Activated naive CD8-positive, alpha-beta T cell treated with anti-CD3 and anti-CD28 coated beads, Interleukin-2, amount 50 U/mL, for 24 hours (primary cell): Measurements from ENCODE around the gene CRK.

ENCODE experiments used
- ATAC-seq: fragments of 150-1000 bp; cut with Tn5 transposase; one replicate; pipeline ENCODE4 v1.10.0; 2021
- DNase-seq: peaks from one replicate; pipeline ENCODE4 v3.0.0; 2021
- H3K27ac Mint-ChIP-seq: one replicate; pipeline ENCODE4 v1.8.0; 2021; ENCODE audit warnings: mild to moderate bottlenecking, mixed read lengths
- H3K27me3 Mint-ChIP-seq: one replicate; pipeline ENCODE4 v1.8.0; 2021; ENCODE audit warnings: mixed read lengths
- H3K36me3 Mint-ChIP-seq: one replicate; pipeline ENCODE4 v1.8.0; 2021; ENCODE audit warnings: low read depth, mixed read lengths
- H3K4me1 Mint-ChIP-seq: one replicate; pipeline ENCODE4 v1.8.0; 2021; ENCODE audit warnings: mixed read lengths
- H3K4me3 Mint-ChIP-seq: one replicate; pipeline ENCODE4 v1.8.0; 2021; ENCODE audit warnings: mild to moderate bottlenecking, moderate library complexity, mixed read lengths
- H3K9me3 Mint-ChIP-seq: one replicate; pipeline ENCODE4 v1.8.0; 2021; ENCODE audit warnings: mixed read lengths

CRK gene

DNA sequence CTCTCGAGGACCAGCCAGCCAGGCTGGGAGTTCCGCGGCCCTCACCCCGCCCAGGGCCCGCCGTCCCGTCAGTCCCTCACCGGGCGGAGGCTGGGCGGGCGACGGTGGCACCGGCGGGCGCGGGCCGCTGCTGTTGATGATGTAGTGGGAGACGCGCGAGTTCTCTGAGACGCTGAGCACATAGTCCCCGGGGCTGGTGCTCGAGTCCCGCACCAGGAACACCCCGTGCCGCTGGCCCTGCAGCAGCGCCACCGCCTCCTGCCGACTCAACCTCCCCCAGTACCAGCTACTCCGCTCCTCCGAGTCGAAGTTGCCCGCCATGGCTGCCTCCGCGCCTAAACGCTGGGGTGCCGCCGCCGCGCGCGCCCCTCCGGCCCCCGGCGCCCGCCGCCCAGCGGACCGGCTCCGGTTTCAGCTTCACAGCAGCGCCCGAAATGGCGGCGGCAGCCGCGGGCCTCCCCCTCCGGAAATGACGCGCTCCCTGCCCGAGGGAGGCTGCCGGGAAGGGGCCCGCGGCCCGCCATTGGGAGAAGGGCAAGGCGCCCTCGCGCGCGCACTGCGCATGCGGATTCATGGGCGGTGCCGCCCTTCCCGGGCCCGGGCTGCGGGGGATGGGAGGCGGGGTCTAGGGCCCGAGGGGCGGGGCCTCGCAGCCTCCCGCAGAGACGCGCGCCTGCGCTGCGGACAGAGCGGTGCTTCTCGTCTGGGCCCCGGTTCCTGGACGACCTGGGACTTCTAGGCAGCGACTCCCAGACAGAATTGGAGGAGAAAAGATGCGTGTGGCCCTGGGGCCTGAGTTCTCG lies at the start of gene CRK:
Gene CRK, minus strand, starts transcription at position 436 of the 803 bp plus-strand sequence. Its CDS starts 115 bp downstream, at position 321.
- Mint-ChIP-seq H3K27ac (peak within 1 kb of the TSS; percentile 81), H3K36me3 (peaks cover 14% of the 10 kb centered on the region), H3K9me3 (no peaks in the 10 kb centered on the region), H3K4me3 (peak within 1 kb of the TSS; percentile 88), H3K27me3 (peaks cover 26% of the 10 kb centered on the region), H3K4me1 (peaks cover 47% of the 10 kb centered on the region)
- DNase-seq (peak; percentile 99), ATAC-seq (peak; percentile 96)

DNA sequence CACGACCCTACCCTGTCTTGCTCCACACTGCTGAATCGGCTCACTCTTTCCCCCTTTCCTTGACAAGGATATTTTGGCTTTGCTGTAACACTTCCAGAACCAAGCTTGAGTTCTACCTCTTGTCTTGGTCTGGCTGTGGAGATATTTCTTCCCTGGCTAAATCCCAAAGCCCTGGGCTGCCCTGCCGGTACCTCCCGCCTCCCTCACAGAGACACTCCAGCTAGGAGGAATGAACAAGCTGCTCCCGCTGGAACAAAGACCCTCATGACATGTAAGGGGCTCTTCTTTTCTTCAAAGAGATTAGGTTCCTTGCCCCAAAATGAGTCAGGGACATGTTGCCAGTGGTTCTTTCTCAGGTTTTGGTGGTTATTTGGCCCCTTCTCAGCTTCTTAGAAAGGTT lies 49.6 kb upstream of the CRK start:
- peaks cover 8% of the 10 kb centered on the region for H3K36me3 Mint-ChIP-seq
- H3K9me3 Mint-ChIP-seq: no peaks in the 10 kb centered on the region
- DNase-seq (no peak), ATAC-seq (no peak)
- H3K4me1 Mint-ChIP-seq: no peaks in the 10 kb centered on the region
- no peak overlapping the region for H3K27ac Mint-ChIP-seq
- H3K4me3 Mint-ChIP-seq: no peak overlapping the region
- H3K27me3 Mint-ChIP-seq: no peaks in the 10 kb centered on the region

DNA sequence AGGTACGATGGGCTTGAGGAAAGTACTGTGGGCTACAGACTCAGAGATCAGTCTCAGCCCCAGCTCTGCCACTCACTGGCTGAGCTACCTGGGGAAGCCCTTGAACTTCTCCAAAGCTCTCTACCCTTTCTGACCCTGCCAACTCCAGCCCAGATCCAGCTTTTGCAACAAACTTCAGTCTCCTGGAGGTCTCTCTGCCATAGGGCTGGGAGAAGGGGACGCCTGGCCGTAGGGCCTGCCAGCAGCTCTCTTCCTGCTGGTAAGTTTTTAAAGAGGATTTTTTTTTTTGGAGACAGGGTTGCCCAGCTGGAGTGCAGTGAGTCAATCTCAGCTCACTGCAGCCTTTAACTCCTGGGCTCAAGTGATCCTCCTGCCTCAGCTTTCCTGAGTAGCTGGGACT lies 48.8 kb upstream of the CRK start:
- Mint-ChIP-seq H3K4me1 (no peaks in the 10 kb centered on the region), H3K27ac (no peak overlapping the region), H3K4me3 (no peak overlapping the region), H3K36me3 (peaks cover 7% of the 10 kb centered on the region), H3K9me3 (no peaks in the 10 kb centered on the region), H3K27me3 (no peaks in the 10 kb centered on the region)
- ATAC-seq: no peak
- no peak for DNase-seq

DNA sequence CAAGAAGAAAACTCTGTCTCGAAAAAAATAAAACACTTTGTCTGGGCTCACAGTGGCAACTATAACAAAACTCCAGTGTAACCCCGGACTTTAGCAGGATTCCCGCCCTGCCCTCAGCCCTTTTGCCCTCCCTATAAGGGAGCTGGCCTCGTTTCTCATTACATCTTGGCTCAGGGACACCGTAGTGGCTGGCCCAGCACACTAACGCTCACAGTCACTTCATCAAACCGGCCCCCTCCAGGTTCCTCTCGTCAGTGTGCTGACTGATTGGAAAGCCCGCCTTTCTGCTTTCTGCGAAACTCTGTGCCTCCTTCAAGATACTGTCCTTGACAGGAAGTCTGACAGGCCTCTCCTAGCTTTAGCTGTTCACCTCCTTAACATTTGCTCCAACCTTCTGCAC lies 47.7 kb upstream of the CRK start:
- no peak for DNase-seq
- Mint-ChIP-seq H3K4me1 (no peaks in the 10 kb centered on the region), H3K27ac (no peak overlapping the region), H3K36me3 (peaks cover 3% of the 10 kb centered on the region), H3K27me3 (no peaks in the 10 kb centered on the region), H3K4me3 (no peak overlapping the region), H3K9me3 (no peaks in the 10 kb centered on the region)
- ATAC-seq: no peak

DNA sequence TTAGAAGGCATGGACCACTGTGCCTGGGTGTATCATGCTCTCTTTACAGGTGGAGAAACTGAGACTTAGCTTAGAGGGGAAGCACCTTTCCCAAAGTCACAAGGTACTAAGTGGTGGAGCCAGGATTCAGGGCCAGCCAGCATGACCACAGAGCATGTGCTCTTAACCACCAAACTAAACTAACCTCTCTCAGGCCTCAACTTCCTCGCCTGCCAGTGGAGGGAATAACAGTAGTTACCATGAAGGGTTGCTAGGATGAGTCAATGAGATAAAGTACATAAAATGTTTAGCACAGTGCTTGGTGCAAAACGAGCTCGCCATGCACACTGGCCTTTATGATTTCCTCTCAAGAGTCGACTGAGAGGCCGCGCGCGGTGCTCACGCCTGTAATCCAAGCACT lies 42.8 kb upstream of the CRK start:
- no peak for DNase-seq
- H3K36me3 Mint-ChIP-seq: peaks cover 4% of the 10 kb centered on the region
- H3K27me3 Mint-ChIP-seq: no peaks in the 10 kb centered on the region
- no peak overlapping the region for H3K27ac Mint-ChIP-seq
- H3K9me3 Mint-ChIP-seq: no peaks in the 10 kb centered on the region
- no peaks in the 10 kb centered on the region for H3K4me1 Mint-ChIP-seq
- H3K4me3 Mint-ChIP-seq: no peak overlapping the region
- no peak for ATAC-seq

DNA sequence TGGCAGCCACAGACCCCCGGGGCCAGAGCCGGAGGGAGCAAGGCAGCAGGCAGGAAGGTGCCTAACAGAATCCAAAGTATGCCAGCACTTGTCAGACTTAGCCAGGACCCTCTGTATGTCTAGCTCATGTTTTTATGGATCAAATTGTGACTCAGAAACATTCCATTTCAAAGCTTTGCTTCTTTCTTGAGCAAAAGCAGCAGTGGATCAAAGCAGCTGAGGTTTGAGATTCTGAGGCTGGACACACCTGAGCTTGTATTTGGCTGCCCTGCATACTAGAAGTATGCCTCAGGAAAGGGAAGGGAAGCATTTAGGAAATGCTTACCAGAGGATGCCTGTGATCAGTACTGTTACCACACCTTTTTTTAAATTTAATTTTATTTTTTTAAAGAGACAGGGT lies 42.2 kb upstream of the CRK start:
- H3K36me3 Mint-ChIP-seq: peaks cover 3% of the 10 kb centered on the region
- H3K4me1 Mint-ChIP-seq: no peaks in the 10 kb centered on the region
- no peaks in the 10 kb centered on the region for H3K27me3 Mint-ChIP-seq
- no peak overlapping the region for H3K27ac Mint-ChIP-seq
- H3K4me3 Mint-ChIP-seq: no peak overlapping the region
- H3K9me3 Mint-ChIP-seq: no peaks in the 10 kb centered on the region
- DNase-seq: no peak
- ATAC-seq: no peak

DNA sequence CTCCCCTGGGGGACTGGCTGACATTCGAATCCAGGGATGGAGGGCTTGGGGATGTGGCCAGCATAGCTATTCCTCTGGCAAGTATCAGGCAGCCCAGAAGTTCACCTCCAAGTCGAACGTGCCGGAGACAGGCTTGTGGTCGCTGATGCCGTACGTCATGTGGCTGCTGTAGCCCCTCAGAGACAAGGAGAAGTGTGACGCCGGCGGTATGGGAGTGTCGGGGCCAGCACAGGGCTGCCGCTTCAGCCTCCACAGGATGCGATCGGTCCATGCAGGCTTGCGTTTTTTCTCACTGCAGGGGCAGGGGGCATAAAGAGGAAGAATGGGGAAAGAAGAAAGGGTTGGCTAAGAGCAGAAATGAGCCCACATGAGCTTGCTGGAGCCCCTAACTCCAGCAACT lies 41.8 kb upstream of the CRK start:
- peaks cover 3% of the 10 kb centered on the region for H3K36me3 Mint-ChIP-seq
- ATAC-seq (no peak), DNase-seq (no peak)
- H3K9me3 Mint-ChIP-seq: no peaks in the 10 kb centered on the region
- H3K27me3 Mint-ChIP-seq: no peaks in the 10 kb centered on the region
- H3K4me3 Mint-ChIP-seq: no peak overlapping the region
- H3K27ac Mint-ChIP-seq: no peak overlapping the region
- H3K4me1 Mint-ChIP-seq: no peaks in the 10 kb centered on the region

DNA sequence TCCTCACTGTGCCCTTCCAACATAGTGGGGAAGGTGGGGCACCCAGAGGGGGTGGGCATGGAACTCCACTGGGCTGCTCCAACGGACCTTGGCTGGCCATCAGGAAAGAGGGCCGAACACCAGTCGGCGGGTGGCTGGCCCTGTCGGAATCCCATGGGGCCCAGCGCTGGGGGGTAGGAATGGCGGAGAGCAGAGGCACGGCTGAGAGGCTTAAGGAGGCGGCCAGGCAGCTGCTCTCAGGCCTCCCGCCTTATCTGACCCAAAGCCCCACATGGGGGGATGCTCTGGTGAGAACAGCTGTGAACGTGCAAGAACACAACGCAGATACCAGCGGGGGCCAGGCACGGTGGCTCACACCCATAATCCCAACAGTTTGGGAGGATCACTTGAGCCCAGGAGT lies 40.8 kb upstream of the CRK start:
- Mint-ChIP-seq H3K27me3 (peaks cover 3% of the 10 kb centered on the region), H3K4me3 (no peak overlapping the region), H3K9me3 (no peaks in the 10 kb centered on the region), H3K36me3 (peaks cover 3% of the 10 kb centered on the region), H3K4me1 (peaks cover 3% of the 10 kb centered on the region), H3K27ac (no peak overlapping the region)
- ATAC-seq (no peak), DNase-seq (no peak)

DNA sequence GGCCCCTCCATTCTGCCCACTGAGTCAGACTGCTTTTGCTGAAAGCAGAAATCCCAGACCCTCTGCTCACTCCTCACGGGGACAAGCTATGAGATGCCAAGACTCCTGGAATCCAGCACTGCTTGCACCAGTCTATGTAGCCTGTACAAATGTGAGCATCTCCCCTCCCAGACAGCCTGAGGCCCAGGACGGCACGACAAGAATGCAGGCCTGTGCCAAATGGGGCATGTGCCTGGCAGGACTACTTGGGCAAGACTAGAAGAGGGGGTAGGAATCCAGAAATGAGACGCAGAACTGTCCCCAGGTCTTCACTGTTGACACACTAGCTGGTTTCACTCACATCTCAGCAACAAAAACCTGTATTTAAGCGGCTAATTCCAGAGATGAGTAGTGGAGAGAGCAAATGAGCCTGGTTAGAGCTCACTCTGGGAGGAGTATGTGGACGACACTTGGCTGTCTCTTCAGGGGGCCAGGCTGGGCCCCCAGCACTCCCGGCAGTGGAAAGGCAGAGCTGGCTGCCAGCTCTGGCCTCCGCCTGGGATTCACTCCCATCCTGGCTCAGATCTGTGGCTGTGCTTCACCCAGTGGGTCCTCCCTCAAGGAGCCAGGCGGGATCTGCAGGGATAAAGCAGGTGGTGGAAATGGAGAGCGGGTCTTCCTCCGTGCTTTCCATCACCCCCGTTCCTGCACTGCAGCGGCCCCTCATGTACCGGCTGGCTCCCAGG lies 39.4 kb upstream of the CRK start:
- peaks cover 8% of the 10 kb centered on the region for H3K4me1 Mint-ChIP-seq
- H3K36me3 Mint-ChIP-seq: peaks cover 3% of the 10 kb centered on the region
- no peak for ATAC-seq
- no peak overlapping the region for H3K27ac Mint-ChIP-seq
- no peak overlapping the region for H3K4me3 Mint-ChIP-seq
- DNase-seq: no peak
- peaks cover 5% of the 10 kb centered on the region for H3K27me3 Mint-ChIP-seq
- H3K9me3 Mint-ChIP-seq: no peaks in the 10 kb centered on the region

DNA sequence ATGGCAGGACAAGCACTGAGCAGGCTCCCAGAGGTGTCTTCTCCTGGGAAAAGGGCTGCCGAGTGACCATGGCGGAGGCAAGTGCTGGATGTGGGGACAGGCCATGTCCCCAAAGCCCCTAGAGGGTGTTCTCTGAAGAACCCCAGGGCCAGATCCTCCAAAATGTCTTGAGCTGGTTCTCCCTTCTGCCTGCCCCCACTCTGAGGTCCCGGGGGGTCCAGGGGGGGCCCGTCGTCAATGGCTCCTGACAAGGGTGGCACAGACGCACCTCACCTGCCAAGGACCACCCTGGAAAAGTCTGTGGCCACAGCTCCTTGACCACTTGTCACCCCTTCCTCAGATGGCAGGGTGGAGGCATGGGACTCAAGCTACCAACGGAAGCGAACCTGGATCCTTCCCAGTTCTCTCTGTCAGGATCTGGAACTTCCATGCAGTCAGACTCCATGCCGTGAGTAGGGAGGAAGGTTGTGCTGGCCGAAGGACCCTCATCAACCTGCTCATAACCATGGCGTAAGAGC lies 38.8 kb upstream of the CRK start:
- Mint-ChIP-seq H3K27ac (no peak overlapping the region), H3K36me3 (peaks cover 3% of the 10 kb centered on the region), H3K9me3 (no peaks in the 10 kb centered on the region), H3K4me3 (no peak overlapping the region), H3K27me3 (peaks cover 6% of the 10 kb centered on the region), H3K4me1 (peaks cover 11% of the 10 kb centered on the region)
- ATAC-seq (no peak), DNase-seq (no peak)

DNA sequence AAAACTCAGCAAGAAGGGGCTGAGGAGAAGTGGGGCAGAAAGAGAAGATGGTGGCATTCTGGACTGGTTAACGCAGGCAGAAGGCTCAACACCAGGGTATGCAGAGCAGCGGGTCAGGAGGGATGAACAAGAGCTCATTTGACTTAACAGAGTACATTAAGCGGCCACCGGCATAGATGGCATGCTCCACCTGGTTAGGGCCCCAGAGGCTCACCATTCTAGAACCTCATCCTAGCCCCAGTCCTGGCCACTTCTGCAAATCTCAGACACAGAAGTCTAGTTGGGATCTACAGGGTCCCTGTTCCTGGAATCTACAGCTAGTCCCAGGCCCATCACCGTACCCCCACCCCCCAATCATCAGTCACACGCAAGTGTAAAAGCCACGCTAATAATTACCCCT lies 38.2 kb upstream of the CRK start:
- H3K4me1 Mint-ChIP-seq: peaks cover 13% of the 10 kb centered on the region
- H3K4me3 Mint-ChIP-seq: no peak overlapping the region
- peaks cover 6% of the 10 kb centered on the region for H3K27me3 Mint-ChIP-seq
- DNase-seq (no peak), ATAC-seq (no peak)
- H3K9me3 Mint-ChIP-seq: no peaks in the 10 kb centered on the region
- no peak overlapping the region for H3K27ac Mint-ChIP-seq
- peaks cover 3% of the 10 kb centered on the region for H3K36me3 Mint-ChIP-seq

DNA sequence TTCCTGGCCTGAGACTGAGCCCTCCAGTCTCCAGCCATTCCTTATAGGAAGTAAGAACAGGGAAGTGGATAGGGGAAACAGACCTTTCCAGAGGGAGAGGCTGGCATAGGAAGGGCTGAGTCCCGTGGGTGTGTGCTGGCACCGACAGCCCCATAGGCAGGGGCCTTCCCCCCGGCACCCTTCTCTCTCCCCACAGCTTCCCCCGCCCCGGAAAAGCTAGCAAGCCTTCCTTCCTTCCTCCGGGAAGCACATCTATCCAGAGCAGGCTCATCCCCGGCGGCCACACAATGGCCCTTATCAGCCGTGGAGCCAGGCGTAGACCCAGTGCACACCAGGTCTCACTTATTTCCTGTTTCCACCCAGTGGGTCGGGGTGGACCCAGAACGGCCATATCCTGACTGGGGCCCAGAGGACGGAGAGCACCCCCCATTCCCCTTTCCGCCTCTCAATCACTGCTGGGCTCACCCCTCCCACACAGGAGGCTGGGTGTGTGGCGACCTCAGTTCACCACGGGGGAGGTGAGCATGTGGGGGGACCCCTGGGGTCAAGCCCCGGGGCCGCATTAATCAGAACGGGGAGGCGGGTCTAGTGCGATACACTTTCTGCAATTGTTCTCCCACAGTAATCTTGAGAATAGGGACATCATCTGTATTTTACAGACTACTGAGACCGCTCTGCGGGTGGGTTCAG lies 37.4 kb upstream of the CRK start:
- DNase-seq: no peak
- Mint-ChIP-seq H3K4me3 (no peak overlapping the region), H3K4me1 (peaks cover 17% of the 10 kb centered on the region), H3K27ac (no peak overlapping the region), H3K36me3 (peaks cover 3% of the 10 kb centered on the region), H3K9me3 (no peaks in the 10 kb centered on the region), H3K27me3 (peaks cover 6% of the 10 kb centered on the region)
- ATAC-seq: no peak

DNA sequence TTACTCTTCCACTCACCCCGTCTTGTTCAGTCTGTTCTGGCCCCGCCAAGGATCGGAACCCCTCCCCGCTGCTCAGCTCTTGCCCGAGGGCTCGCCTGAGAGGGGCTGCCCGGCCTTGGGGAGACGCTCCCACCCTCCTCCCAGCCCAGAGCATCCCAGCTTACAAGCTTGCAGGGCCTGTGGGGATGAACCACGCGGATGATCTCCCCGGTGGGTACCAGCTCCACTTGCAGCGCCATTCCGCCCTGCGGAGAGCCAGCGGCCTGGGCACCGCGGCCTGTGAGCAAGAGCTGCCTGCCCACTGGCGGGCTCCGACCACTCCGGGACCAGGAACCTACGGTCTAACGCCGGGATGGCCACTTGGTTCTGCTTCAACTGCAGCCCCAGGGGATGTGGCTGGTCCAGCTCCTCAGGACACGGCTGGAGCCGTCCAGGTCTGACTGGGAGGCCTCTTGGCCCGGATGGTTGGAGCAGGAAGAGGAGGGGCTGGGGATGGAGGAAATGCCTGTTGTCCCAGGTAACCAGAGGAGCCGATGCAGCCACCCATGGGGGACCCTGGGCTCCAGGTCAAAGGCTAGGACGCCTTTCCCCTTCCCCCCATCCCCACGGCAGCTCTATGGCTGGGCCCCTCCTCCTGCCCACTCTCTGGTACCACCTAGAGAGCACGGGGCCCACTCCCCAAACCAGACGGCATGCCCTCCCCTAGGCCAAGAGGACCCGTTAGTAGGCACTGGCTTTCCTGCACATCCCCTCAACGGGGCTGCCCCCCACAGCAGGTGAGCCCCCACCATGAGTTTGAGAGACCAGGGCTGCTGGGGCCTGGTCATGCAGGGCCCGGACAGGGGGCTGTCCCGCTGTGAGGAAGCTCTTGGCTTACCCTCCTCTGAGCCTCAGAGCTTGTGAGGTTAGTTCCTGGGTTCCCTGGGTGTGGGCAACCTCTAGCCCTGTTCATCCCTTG lies 36.5 kb upstream of the CRK start, which contains the start of gene MYO1C:
Gene MYO1C, minus strand, starts transcription at position 438 of the 958 bp plus-strand sequence. Its CDS starts 199 bp downstream, at position 239.
- Mint-ChIP-seq H3K27ac (peak within 1 kb of the TSS; percentile 31), H3K36me3 (peaks cover 3% of the 10 kb centered on the region), H3K9me3 (no peaks in the 10 kb centered on the region), H3K4me1 (peaks cover 23% of the 10 kb centered on the region), H3K4me3 (peak within 1 kb of the TSS; percentile 77), H3K27me3 (peaks cover 6% of the 10 kb centered on the region)
- DNase-seq (no peak), ATAC-seq (no peak)
